ENCODE results near the gene LIMS4. TPM values are rescaled to one million over a fixed set of nuclear protein-coding genes. Genes with fewer than 3 reads are reported as not detected.
"Not testable (repeated sequence)": the region's sequence is repeated elsewhere in the genome, so short reads cannot be mapped to it uniquely, and the experiment has no call there.

The LIMS4 gene
- total RNA-seq (1 to 10 TPM; 2.6 to 5.6 (median 3.2) TPM), polyA plus RNA-seq (1 to 10 TPM; 1.2 to 1.6 TPM)
- long read RNA-seq, donor 1, result 0 reads
- long read RNA-seq, donor 2, partial matches to known transcripts, result 0 of 1 reads
- long read RNA-seq, donor 2, other reads (novel, unspliced or antisense), result 0 of 1 reads
- long read RNA-seq, donor 3, result 0 reads

- intact Hi-C loops (cut with DNase I); H3K27ac ChIP-seq; DNase-seq; H3K9me3 ChIP-seq; H3K4me1 ChIP-seq; H3K4me3 ChIP-seq; H3K27me3 ChIP-seq; H3K36me3 ChIP-seq: not testable (repeated sequence)
- no CpG with 5 or more reads among the region's 29 CpGs for WGBS, 2 donors
- peak; percentile 95 to 99 (median 98) for ATAC-seq
These were observed at the start of gene LIMS4 for GRCh38 chr2:110472171-110473058. Gene LIMS4 (minus strand): TSS chr2:110472816. CDS start chr2:110472778, 38 bp downstream.

- H3K27me3 ChIP-seq; H3K4me3 ChIP-seq; H3K27ac ChIP-seq; H3K4me1 ChIP-seq; intact Hi-C loops (cut with DNase I); H3K9me3 ChIP-seq; DNase-seq; H3K36me3 ChIP-seq: not testable (repeated sequence)
- peak in 5 of 8 donors; percentile 46 to 64 (median 58) for ATAC-seq
- no CpG with 5 or more reads among the region's 8 CpGs for WGBS, 2 donors
These were observed 27.2 kb upstream of the LIMS4 start for GRCh38 chr2:110499755-110500377.

DNA sequence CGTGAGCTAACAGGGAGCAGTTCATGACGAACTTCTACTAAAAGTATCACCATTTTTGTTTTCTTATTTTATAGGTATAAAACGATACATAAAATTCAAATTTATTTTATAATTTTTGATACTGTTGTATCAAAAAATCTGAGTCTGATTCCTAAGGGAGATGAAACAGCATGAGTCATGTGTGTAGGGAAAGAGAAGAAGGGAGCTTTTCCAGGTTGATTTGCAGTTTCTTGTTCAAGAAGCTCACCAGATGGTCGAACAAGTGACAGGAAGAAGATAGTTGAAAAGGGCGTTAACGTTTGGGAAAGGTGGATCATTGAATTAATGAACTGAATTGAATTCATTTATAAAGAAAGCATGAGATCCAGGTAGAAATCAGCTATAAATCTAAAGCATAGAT, 23.4 kb upstream of the LIMS4 start:
- H3K36me3 ChIP-seq; H3K4me1 ChIP-seq; H3K4me3 ChIP-seq; H3K27me3 ChIP-seq; intact Hi-C loops (cut with DNase I); ATAC-seq; DNase-seq; H3K27ac ChIP-seq; H3K9me3 ChIP-seq: not testable (repeated sequence)
- no CpG with 5 or more reads among the region's 6 CpGs for WGBS, 2 donors

DNA sequence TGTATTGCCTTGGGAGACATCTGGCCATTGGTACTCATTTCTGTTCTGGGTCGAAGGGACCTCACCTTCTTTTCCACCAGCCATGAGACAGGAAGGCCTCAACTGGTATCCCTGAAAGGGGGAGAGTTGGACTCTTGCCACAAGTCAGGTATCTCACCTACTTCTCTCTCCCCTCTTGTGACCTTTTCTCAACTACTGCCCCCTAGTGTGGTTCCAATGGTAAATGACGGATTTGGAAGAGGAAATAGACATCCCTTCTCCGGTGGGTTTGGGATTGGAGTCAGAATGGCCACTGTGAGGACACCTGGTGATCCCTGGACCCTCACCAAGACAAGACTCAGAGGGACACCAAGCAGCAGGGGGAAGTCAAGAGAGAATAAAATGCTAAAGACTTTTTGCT, 21.9 kb upstream of the LIMS4 start:
- H3K4me1 ChIP-seq; H3K9me3 ChIP-seq; H3K36me3 ChIP-seq; ATAC-seq; DNase-seq; H3K4me3 ChIP-seq; H3K27ac ChIP-seq; intact Hi-C loops (cut with DNase I); H3K27me3 ChIP-seq: not testable (repeated sequence)
- WGBS, 2 donors, result no CpG with 5 or more reads among the region's 3 CpGs

DNA sequence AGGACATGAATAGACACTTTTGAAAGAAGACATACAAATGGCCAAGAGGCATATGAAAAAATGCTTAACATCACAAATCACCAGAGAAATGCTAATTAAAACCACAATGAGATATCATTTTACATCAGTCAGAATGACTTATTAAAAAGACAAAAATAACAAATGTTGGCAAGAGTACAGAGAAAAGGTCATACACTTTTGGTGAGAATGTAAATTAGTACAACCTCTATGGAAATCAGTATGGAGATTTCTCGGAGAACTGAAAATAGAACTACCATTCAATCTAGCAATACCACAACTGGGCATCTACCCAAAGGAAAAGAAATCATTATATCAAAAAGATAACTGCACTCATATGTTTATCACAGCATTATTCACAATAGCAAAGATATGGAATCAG, 16.4 kb upstream of the LIMS4 start:
- H3K36me3 ChIP-seq; DNase-seq; H3K4me1 ChIP-seq; intact Hi-C loops (cut with DNase I); H3K27ac ChIP-seq; ATAC-seq; H3K27me3 ChIP-seq; H3K4me3 ChIP-seq; H3K9me3 ChIP-seq: not testable (repeated sequence)
- no CpG with 5 or more reads among the region's 1 CpG for WGBS, 2 donors

DNA sequence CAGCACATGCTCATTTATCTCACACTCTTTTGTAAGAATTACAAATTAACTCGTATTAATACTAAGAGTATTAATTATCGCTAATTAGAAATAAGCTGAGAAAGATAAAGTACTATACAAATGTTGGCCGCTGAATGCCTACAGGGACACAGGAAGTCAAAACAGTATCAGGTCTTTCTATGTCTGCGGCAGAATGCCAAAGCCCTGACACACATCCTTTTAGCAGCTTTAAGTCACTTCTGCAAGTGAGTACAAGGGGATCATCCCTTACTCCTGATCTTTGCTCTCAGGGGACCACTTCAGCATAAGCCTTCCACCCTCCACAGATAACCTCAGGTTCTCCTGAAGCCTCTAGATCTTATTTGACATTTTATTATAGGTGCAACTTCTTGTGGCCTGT, 10.1 kb upstream of the LIMS4 start:
- H3K27ac ChIP-seq; H3K4me1 ChIP-seq; H3K36me3 ChIP-seq; H3K27me3 ChIP-seq; H3K4me3 ChIP-seq; H3K9me3 ChIP-seq; intact Hi-C loops (cut with DNase I); ATAC-seq; DNase-seq: not testable (repeated sequence)
- WGBS, 2 donors, result no CpG with 5 or more reads among the region's 4 CpGs

- WGBS, 2 donors, result no CpG with 5 or more reads among the region's 3 CpGs
- H3K27me3 ChIP-seq; H3K27ac ChIP-seq; H3K9me3 ChIP-seq; H3K36me3 ChIP-seq; H3K4me3 ChIP-seq; intact Hi-C loops (cut with DNase I); DNase-seq; H3K4me1 ChIP-seq: not testable (repeated sequence)
- peak in 2 of 8 donors; percentile 61 to 75 for ATAC-seq
These were observed 8.6 kb upstream of the LIMS4 start for GRCh38 chr2:110481200-110481599.

- H3K36me3 ChIP-seq; H3K4me1 ChIP-seq; H3K9me3 ChIP-seq; H3K27me3 ChIP-seq; intact Hi-C loops (cut with DNase I); H3K4me3 ChIP-seq; H3K27ac ChIP-seq; ATAC-seq; DNase-seq: not testable (repeated sequence)
- no CpG with 5 or more reads among the region's 4 CpGs for WGBS, 2 donors
These were observed 7.5 kb upstream of the LIMS4 start for GRCh38 chr2:110480084-110480483.

DNA sequence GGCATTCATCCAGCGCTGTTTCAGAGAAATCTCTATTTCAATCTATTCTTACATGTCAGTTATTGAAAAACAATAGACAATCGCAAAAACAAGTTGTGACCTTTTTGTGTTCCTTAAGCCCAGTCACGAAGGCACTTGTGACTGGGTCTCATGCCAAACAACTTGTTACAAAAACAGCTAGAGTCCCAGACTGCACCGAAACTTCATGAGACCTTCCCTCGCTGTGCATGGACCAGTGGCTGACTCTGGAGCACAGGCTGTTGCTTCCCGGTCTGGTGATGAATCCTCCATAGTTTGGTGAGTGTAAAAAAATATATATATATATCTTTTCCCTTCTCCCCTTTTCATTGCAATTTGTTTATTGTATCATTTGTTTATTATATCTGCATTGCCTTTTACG, 4.8 kb upstream of the LIMS4 start:
- no CpG with 5 or more reads among the region's 7 CpGs for WGBS, 2 donors
- not testable (repeated sequence) for ATAC-seq, H3K36me3 ChIP-seq

DNA sequence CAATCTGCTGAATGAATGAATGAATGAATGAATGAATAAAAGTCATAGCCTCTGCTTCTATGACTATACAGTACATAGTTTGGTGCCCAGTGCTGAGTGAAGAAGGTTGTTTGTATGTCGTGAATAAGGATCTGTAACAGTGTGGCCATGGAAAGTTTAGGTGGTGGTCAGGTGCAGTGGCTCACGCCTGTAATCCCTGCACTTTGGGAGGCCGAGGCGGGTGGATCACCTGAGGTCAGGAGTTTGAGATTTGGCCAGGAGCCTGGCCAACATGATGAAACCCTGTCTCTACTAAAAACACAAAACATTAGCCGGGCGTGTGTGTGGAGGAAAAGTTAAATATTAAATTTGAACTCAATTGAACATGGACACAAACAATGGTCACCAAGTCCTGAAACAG, 4.3 kb upstream of the LIMS4 start:
- H3K36me3 ChIP-seq; H3K27ac ChIP-seq; H3K4me1 ChIP-seq; H3K27me3 ChIP-seq; intact Hi-C loops (cut with DNase I); DNase-seq; ATAC-seq; H3K4me3 ChIP-seq; H3K9me3 ChIP-seq: not testable (repeated sequence)
- WGBS, 2 donors, result no CpG with 5 or more reads among the region's 6 CpGs

More for the DNA sequence above, 4.8 kb upstream of the LIMS4 start:
- DNase-seq; H3K9me3 ChIP-seq; H3K27ac ChIP-seq; H3K4me1 ChIP-seq; intact Hi-C loops (cut with DNase I); H3K4me3 ChIP-seq; H3K27me3 ChIP-seq: not testable (repeated sequence)

GRCh38 chr2:110475627-110476359, 3.2 kb upstream of the LIMS4 start:
- H3K4me3 ChIP-seq; H3K9me3 ChIP-seq; H3K4me1 ChIP-seq; H3K27me3 ChIP-seq; H3K36me3 ChIP-seq; intact Hi-C loops (cut with DNase I); ATAC-seq; H3K27ac ChIP-seq; DNase-seq: not testable (repeated sequence)
- WGBS, 2 donors, result no CpG with 5 or more reads among the region's 3 CpGs

Data from heart right ventricle (tissue), 16 donors.